Left colon (tissue), 2 donors: ENCODE data around the gene SYCE3. TPM values are rescaled to one million over a fixed set of nuclear protein-coding genes. Genes with fewer than 3 reads are reported as not detected.
A peak's percentile ranks its signal among the peaks of the same experiment; 100 is the strongest.
"Not testable (repeated sequence)": the region's sequence is repeated elsewhere in the genome, so short reads cannot be mapped to it uniquely, and the experiment has no call there.

Source experiments
- ATAC-seq: fragments of 200-7000 bp; cut with Tn5 transposase; one replicate; pipeline ENCODE4 v1.9.1; 2020; ENCODE audit warnings: mild to moderate bottlenecking, moderate library complexity
- DNase-seq, 2 donors: peaks; one replicate each; pipeline ENCODE4 v3.0.0-alpha.2; 2020
- intact Hi-C, 2 donors: fragments of 100-400 bp; cut with DNase I in 1 of 2; cut with micrococcal nuclease in 1 of 2; formaldehyde crosslinking; loops; one replicate each; pipeline versions ENCODE4 v1.11.2 to v1.14.0; 2022; cut with DNase I, micrococcal nuclease
- long read RNA-seq: library from polyadenylated mRNA; unstranded; transcript quantifications from one replicate; pipeline ENCODE4 v2.0.0, GENCODE V29; 2021
- total RNA-seq, 2 donors: library from RNA; stranded (reverse); fragmentation: NEBNext Ultra II Directional; extraction: Animal tissue kit (Norgen Biotek cat#: 25700); gene quantifications; one replicate each; pipeline ENCODE4 v1.2.1, GENCODE V29; 2021
- donor health status: DM: no; HTN: no; CAD: no.
- donor health status: DM: yes; HTN: yes; CAD: no.

The SYCE3 gene, protein sequence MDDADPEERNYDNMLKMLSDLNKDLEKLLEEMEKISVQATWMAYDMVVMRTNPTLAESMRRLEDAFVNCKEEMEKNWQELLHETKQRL
- total RNA-seq: under 1 TPM in 1 of 2 donors, not detected in 1; 0.67 TPM
- long read RNA-seq: 0 reads

DNA sequence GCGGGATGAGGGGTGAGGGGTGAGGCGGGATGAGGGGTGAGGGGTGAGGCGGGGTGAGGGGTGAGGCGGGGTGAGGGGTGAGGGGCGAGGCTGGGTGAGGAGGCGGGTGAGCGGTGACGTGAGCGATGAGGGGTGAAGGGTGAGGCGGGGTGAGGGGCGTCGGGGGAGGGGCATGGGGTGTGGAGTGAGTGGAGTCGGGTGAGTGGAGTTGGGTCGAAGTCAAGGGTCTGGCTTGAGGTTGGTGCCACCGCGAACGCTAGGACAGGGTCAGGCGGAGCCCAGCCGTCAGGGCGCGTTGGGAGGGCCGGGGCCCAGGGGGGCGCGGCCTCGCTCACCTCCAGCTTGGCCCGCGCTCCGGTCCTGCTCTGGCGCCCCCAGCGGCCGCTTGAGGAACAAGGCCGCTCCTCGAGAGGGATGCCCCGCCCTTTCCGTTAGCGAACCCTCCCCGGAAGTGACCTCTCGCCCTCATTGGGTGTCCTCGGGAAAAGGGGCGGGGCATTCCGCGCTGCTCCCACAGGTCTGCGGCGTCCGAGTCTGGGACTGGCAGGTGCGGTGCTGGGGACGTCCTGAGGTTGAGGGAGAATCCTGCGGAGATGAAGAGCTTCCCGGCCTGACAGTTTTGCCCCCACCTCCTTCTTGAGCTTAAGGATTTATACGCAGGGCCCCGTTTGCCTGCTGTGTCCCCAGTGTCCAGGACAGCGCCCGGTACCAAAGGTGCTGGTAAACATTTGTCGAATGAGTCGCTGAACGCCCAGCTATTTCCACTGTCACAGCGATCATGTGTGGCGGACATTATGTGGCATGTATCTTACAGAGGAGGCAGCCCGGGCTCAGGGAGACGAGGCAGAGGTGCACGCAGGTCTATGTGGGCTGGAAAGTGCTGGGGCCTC, at the start of gene SYCE3:
SYCE3 (minus strand) TSS at position 397 of the 890 bp plus-strand sequence. CDS start 6,514 bp downstream, outside the sequence.
- peak; percentile 98 to 100 for DNase-seq
- peak; percentile 90 for ATAC-seq
- intact Hi-C loops: no loop called here

DNA sequence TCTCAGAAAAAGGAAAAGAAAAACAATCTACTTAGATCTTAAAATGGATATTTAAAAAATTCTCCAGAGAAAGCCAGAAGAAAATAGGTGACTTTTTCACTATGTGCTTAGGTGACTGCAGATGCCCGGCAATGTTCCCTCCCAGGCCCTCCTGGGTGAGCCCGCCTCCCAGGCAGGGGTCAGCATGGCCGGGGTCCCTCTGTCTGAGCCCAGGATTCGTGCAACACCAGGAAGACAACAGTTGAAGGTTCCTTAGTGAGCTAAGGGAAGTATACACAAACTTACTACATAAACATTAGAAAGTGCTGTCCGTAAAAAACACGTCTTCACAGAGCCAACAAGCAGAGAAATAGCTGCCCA, 49.4 kb upstream of the SYCE3 start:
- no peak for ATAC-seq
- intact Hi-C loops: no loop called here
- DNase-seq: no peak

DNA sequence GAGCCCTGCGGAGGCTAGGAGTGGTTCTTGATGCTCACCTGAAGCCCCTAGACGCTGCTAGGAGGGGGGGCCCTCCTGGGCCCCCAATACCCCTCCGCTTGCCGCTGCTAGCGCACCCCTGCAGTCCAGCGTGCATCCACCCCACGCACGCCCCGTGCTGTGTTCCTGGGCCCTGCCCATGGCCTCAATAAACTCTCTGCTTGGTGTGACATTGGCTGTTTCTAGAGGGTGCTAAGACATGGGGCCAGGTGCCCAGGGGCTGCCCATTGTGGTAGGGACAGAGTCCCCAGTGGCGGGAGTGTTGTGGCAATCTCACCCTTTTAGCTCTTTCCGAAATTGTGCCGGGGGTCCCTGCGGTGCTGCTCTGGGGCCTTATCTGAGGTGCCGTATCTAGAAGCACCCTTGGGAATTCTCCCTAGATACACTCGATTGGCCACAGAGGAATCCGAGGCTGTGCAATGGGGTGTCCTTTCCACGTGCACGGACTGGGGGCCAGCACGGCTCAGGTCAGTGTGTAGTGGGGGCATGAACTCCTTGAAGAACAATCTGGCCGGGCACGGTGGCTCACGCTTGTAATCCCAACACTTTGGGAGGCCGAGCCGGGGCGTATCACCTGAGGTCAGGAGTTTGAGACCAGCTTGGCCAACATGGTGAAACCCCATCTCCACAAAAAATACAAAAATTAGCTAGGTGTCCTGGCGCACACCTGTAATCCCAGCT, 48.8 kb upstream of the SYCE3 start:
- DNase-seq: no peak
- no peak for ATAC-seq
- intact Hi-C loops: no loop called here

DNA sequence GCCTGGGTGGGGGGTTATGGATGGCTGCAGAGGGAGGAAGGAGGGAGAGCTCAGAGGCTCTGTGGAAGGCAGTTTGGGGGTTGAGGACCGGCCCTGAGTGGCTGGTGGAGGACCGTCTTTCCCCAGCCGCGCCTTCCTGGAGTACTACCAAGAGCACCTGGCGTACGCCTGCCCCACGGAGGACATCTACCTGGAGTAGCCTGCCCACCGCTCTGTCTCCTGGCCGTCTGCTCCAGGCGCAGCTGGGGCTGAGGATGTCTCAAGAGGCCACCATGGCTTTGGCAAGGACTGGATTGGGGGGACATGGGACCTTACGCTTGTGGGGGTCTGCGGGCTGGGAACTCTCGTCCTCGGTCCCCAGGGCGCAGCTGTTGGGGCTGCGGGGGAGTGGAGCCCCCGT, 47.9 kb upstream of the SYCE3 start:
- no peak for DNase-seq
- intact Hi-C loops: no loop called here
- ATAC-seq: no peak

DNA sequence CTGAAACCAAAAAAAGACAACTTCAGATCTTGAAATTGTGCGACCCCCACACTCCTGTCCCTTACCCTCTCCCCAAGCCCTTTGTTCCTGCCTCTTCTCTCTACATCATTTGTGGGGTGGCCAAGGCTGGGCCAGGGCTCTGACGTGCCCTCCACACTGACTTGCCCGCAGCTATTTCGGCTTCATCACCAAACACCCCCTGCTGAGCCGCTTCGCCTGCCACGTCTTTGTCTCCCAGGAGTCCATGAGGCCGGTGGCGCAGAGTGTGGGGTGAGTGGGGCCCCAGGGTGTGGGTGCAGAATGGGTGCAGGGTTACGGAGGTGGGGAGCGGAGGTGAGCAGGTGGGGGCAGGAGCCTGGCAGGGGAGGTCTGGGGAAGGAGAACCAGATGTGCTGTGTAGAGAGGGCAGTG, 47.3 kb upstream of the SYCE3 start:
- ATAC-seq (no peak), DNase-seq (no peak)
- intact Hi-C loops: no loop called here

DNA sequence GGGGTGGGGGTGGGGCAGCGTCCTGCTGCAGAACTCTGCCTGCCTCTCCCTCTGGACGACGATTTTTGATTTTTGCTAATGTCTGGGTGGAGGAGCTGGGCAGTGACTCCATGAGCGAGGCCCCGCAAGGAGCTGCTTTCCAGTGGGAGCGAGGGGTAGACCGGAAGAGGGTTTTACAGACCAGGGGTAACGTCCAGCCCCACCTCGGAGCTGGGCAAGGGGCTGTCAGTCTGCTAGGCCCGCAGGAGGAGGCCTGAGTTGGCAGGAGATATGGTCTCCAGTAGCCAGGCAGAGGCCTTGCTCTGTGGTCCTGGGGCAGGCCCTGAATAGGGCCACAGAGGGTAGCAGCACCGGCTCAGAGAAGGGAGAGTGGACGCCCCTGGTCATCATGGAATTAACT, 46.9 kb upstream of the SYCE3 start:
- intact Hi-C loops: no loop called here

DNA sequence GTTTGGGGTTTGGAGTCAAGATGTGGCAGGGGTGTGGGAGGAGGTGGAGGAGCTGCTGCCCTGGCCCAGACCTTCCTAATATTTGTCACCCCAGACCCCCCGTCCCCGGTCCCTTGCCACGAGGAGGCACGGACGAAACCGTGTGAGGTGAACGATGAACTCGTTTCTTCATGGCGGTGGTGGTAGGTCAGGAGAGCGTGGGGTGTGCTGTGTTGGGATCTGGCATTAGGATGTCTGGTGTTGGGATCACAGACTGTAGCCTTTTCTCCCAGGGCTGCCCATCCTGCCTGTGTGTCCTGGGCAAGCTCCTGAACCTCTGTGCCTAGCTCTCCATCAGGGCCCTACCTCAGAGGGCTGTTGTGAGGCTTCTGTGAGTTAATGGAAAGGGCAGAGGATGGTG, 46.3 kb upstream of the SYCE3 start:
- no peak for ATAC-seq

More for the DNA sequence above, 46.9 kb upstream of the SYCE3 start:
- DNase-seq (no peak), ATAC-seq (no peak)

DNA sequence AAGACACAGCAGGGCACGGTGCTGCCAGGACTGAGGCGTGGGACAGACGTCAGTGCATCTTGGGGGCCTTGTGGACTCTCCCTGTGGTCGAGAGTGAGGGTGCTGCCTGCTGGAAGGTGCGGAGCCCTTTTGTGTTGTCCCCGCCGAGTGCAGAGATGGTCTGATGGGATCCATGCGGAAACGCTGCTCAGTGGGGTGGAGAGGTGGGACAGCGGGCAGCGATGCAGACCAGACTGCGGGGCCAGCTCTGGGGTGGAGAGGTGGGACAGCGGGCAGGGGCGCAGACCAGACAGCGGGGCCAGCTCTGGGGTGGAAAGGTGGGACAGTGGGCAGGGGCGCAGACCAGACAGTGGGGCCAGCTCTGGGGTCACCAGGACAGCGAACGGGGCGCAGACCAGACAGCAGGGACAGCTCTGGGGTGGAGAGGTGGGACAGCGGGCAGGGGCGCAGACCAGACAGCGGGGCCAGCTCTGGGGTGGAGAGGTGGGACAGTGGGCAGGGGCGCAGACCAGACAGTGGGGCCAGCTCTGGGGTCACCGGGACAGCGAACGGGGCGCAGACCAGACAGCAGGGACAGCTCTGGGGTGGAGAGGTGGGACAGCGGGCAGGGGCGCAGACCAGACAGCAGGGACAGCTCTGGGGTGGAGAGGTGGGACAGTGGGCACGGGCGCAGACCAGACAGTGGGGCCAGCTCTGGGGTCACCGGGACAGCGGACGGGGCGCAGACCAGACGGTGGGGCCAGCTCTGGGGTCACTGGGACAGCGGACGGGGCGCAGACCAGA, 45.5 kb upstream of the SYCE3 start:
- intact Hi-C loops, ATAC-seq: not testable (repeated sequence)

More for the DNA sequence above, 46.3 kb upstream of the SYCE3 start:
- intact Hi-C loops: no loop called here
- no peak for DNase-seq

DNA sequence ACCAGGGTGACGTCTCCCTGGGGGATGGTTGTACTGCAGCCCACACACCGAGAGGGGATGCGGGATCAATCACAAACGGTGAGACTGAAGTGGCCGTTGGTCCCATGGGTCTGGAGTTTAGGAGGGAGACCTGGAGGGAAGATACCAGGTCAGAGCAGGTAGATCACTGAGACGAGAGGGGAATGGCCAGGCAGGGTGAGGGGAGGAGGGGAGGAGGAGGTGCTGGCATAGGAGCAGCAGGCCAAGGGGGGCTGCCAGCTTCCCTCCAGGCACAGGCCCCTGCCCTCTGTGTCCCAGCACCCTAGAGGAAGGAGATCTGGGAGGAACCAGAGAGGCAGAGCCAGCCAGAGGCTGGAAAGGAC, 44.9 kb upstream of the SYCE3 start:
- DNase-seq (no peak), ATAC-seq (no peak)
- intact Hi-C loops: no loop called here

More for the DNA sequence above, 45.5 kb upstream of the SYCE3 start:
- not testable (repeated sequence) for DNase-seq

DNA sequence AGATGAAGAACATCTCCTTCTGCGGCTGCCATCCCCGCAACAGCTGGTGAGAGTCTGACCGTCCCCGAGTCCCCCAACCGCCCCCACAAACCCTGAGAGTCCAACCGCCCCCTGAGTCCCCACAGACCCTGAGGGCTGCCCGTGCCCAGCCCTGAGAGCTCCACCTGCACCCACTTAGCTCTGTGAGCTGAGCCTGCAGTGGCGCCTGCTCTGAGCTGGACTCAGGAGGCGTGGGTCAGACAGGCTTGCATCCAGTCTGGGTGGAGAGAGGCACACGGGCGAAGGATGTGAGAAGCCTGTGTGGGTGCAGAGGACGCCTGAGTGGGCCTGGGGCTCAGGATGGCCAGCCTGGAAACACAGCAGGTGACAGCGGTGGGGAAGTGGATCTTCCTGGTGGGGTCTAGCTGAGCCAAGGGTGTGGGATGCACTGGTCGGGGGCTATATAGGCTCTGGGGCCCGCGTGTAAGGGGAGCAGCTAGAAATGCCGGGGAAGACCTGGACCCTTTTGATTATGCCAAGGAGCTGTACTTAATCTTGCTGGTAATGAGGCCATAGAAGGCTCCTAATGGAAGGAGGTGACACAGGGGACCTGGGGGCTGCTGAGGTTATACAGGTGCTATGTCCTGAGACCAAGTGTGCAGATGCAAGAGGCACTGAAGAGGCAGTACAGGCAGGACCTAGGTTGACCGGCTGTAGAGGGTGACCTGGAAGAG, 44.4 kb upstream of the SYCE3 start:
- intact Hi-C loops: no loop called here
- ATAC-seq (no peak), DNase-seq (no peak)

DNA sequence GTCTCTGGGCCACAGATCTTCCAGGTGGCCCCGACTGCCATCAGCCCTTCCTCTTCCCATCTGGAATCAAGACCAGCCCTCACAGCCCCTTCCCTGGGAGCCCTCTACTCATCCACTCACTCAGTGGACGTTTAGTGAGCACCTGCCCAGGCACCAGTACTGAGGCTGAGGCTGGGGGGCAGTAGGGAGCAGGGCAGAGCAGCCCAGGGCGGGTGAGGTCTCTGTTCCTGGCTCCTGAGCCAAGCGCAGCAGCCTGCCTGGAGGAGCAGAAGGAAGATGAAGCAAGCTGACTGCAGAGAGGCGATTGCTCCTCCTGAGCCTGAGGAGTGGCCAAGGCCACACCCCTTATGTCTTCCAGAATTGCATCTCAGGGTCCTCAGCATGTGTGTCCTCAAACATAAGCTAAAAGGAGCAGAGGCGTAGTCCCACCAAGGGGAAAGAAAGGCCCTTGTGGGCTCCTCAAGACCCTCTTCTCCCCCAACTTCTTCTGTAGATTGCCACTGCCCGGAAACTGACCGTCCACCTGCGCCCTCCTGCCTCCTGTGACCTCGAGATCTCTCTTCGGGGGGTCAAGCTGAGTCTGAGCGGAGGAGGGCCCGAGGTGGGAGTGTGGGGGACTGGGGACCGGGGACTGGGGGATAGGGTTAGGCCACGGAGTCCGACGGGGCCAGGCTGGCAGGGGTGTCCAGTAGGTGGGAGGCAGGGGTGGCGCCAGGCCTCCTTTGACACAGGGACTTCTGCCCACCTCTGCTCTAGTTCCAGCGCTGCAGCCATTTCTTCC, 43.6 kb upstream of the SYCE3 start:
- no peak for DNase-seq
- intact Hi-C loops: no loop called here
- no peak for ATAC-seq

DNA sequence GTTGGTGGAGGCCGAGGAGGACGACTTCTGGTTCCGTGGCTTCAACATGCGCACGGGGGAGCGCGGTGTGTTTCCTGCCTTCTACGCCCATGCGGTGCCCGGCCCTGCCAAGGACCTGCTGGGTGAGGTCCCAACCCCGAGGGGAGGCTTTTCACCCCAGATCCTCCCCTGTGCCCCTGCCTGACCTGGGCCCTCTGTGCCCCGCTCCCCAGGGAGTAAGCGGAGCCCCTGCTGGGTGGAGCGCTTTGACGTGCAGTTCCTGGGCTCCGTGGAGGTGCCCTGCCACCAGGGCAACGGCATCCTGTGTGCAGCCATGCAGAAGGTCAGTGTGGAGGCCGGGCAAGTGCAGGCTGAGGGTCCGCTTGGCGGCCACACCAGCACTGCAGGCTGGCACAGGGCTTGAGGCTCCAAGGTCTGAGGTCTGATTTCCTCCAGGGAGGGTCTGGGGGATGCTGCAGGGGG, 42.9 kb upstream of the SYCE3 start:
- ATAC-seq (no peak), DNase-seq (no peak)
- intact Hi-C loops: no loop called here

DNA sequence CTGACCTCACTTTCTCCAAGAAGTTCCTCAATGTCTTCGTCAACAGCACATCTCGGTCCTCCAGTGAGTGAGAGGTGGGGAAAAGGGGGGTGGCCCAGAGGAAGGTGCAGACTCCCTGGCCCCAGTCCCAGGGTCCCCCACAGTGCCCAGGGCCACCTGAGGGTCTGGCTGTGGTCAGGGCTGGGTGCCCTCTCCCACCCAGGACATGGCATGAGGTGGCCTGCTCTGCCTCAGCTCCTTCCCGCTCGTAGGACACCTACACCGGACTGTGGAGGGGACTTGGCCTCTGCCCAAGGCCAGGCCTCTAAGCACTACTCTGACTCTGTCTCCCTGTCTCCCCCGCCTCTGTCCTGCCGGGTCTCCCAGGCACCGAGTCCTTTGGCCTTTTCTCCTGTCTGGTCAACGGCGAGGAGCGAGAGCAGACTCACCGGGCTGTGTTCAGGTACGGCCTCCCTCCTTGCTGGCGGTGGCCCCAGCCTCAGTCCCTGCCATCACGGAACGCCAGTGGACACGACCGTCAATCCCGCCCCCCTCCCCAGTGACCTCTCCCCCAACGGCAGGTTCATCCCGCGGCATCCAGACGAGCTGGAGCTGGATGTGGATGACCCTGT, 42.4 kb upstream of the SYCE3 start:
- ATAC-seq: no peak
- no peak for DNase-seq
- intact Hi-C loops: no loop called here

DNA sequence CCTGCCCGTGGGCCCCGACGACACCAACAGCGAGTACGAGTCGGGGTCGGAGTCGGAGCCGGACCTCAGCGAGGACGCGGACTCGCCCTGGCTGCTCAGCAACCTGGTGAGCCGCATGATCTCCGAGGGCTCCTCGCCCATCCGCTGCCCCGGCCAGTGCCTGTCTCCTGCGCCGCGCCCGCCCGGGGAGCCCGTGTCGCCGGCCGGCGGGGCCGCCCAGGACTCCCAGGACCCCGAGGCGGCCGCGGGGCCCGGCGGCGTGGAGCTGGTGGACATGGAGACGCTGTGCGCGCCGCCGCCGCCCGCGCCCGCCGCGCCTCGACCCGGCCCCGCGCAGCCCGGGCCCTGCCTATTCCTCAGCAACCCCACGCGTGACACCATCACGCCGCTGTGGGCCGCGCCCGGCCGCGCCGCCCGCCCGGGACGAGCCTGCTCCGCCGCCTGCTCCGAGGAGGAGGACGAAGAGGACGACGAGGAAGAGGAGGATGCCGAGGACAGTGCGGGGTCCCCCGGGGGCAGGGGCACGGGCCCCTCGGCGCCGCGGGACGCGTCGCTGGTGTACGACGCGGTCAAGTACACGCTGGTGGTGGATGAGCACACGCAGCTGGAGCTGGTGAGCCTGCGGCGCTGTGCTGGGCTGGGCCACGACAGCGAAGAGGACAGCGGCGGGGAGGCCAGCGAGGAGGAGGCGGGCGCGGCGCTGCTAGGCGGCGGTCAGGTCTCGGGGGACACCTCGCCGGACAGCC, 41.7 kb upstream of the SYCE3 start:
- no peak for ATAC-seq
- intact Hi-C loops: no loop called here
- DNase-seq: no peak

DNA sequence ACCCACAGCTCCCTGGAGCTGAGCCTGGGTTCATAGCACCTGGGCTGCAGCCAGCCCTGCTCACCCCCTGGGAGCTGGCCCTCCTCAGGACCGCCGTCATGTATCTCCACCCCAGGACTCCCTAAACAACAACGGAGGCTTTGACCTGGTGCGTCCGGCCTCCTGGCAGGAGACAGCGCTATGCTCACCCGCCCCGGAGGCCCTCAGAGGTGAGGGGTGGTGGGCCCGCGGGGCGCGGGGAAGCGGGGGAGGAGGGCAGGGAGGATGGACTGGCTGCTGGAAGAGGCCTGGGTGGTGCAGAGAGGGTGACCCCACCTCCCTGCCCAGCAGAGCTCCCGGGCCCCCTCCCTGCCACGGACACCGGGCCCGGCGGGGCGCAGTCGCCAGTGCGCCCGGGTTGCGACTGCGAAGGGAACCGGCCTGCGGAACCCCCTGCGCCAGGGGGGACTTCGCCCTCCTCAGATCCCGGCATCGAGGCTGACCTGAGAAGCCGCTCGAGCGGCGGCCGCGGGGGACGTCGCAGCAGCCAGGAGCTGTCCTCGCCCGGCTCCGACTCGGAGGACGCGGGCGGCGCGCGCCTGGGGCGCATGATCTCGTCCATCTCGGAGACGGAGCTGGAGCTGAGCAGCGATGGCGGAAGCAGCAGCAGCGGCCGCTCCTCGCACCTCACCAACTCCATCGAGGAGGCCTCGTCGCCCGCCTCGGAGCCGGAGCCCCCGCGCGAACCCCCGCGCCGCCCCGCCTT, 41.0 kb upstream of the SYCE3 start:
- ATAC-seq: no peak
- DNase-seq: no peak
- intact Hi-C loops: no loop called here

DNA sequence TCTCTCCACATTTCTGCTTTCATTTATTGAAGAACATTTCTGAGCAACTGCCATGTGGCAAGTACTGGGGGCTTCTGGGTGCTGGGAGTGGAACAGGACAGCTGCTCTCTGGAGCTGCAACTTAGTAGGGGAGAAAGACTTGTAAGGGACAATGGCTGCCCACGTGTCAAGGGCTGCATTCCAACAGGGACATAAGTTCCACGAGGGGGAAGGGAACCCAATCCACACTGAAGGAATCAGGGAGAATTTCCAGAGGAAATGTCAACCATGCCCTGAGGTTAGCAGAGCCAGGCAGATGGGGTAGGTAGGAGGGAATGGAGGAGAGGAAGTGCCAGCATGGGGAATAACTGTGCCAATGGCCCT, 39.6 kb upstream of the SYCE3 start:
- DNase-seq (no peak), ATAC-seq (no peak)
- intact Hi-C loops: no loop called here
